Measurements from ENCODE around the gene AGPS.

Gene AGPS

DNA sequence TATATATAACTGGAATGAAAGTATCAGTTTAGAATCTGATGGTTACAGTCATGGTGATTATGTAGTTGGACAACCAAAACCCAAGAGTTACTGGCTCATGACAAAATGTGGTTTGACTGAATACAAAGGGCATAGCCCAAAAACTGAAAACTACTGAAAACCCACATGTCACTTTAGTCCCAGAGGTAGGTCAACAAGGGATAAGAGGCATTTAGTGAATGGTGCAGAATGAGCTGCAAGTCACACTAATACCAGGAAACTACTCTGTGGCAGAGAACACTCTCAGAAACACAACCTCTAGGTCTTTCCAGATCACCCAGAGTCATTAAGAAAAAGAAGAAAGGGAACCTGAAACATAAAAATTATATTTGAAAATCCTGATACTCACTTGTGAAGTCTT is 154.5 kb downstream of the AGPS start:
- TF ChIP-seq ZNF155 (tag by site-specific recombination; IDR thresholded peaks at IDR 0.05) (no peak), MEIS1 (CRISPR knock-in tag; IDR thresholded peaks at IDR 0.05; ENCODE audit: borderline replicate concordance) (no peak), ZNF324 (tag by site-specific recombination; IDR thresholded peaks at IDR 0.05) (no peak)
- TF ChIP-seq, protein P1, sequence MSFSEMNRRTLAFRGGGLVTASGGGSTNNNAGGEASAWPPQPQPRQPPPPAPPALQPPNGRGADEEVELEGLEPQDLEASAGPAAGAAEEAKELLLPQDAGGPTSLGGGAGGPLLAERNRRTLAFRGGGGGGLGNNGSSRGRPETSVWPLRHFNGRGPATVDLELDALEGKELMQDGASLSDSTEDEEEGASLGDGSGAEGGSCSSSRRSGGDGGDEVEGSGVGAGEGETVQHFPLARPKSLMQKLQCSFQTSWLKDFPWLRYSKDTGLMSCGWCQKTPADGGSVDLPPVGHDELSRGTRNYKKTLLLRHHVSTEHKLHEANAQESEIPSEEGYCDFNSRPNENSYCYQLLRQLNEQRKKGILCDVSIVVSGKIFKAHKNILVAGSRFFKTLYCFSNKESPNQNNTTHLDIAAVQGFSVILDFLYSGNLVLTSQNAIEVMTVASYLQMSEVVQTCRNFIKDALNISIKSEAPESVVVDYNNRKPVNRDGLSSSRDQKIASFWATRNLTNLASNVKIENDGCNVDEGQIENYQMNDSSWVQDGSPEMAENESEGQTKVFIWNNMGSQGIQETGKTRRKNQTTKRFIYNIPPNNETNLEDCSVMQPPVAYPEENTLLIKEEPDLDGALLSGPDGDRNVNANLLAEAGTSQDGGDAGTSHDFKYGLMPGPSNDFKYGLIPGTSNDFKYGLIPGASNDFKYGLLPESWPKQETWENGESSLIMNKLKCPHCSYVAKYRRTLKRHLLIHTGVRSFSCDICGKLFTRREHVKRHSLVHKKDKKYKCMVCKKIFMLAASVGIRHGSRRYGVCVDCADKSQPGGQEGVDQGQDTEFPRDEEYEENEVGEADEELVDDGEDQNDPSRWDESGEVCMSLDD (tag by site-specific recombination; IDR thresholded peaks at IDR 0.05) = no peak
- TF ChIP-seq, protein P2, sequence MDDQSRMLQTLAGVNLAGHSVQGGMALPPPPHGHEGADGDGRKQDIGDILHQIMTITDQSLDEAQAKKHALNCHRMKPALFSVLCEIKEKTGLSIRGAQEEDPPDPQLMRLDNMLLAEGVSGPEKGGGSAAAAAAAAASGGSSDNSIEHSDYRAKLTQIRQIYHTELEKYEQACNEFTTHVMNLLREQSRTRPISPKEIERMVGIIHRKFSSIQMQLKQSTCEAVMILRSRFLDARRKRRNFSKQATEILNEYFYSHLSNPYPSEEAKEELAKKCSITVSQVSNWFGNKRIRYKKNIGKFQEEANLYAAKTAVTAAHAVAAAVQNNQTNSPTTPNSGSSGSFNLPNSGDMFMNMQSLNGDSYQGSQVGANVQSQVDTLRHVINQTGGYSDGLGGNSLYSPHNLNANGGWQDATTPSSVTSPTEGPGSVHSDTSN (CRISPR knock-in tag; IDR thresholded peaks at IDR 0.05) = no peak
- H3K4me3 ChIP-seq (ENCODE audit: low read depth, low read length) = no peak overlapping the region
- ChIA-PET CTCF (no interaction called here), POLR2A (no interaction called here)
- no peaks in the 10 kb centered on the region for H3K9me3 ChIP-seq (ENCODE audit: control insufficient read depth, insufficient read depth, low read depth, low read length)
- H3K36me3 ChIP-seq (ENCODE audit: control insufficient read depth in 2 of 2, insufficient read depth in 1 of 2, low read length in 2 of 2) = no peaks in the 10 kb centered on the region
- no peak overlapping the region for H3K27ac ChIP-seq (ENCODE audit: extremely low read depth, low read depth, low read length)
- H3K4me1 ChIP-seq (ENCODE audit: control insufficient read depth, insufficient read depth, low read length) = no peaks in the 10 kb centered on the region

DNA sequence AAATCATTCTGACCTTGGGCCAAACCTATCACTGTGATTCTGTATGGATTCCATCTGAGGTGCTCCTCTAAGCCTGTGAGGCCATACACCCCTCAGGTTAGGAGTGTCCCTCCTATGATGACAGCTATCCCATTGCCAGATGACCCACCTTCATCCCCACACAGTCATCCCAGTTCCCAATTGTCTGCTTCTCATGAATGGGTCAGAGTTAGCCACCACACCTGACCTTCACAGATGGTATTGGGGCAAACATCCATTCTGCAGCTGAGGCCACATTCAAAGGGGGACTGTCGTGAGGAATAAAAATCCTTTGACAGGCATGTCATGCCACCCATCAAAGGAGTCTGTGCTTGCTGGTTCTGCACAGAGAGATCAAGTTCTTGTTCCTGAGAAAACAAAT is 155.2 kb downstream of the AGPS start:
- TF ChIP-seq ZNF776 (tag by site-specific recombination; IDR thresholded peaks at IDR 0.05; ENCODE audit: borderline replicate concordance) (no peak), SCRT1 (tag by site-specific recombination; IDR thresholded peaks at IDR 0.05; ENCODE audit: borderline replicate concordance) (no peak), ZNF19 (tag by site-specific recombination; IDR thresholded peaks at IDR 0.05; ENCODE audit: low read depth) (no peak), ZSCAN30 (tag by site-specific recombination; IDR thresholded peaks at IDR 0.05) (no peak), ZNF658 (tag by site-specific recombination; IDR thresholded peaks at IDR 0.05) (no peak), ZBTB49 (tag by site-specific recombination; IDR thresholded peaks at IDR 0.05; ENCODE audit: low read depth) (no peak), FEZF1 (tag by site-specific recombination; IDR thresholded peaks at IDR 0.05) (no peak)
- Histone ChIP-seq H3K27ac (ENCODE audit: extremely low read depth, low read depth, low read length) (no peak overlapping the region), H3K36me3 (ENCODE audit: control insufficient read depth in 2 of 2, insufficient read depth in 1 of 2, low read length in 2 of 2) (no peaks in the 10 kb centered on the region), H3K4me3 (ENCODE audit: low read depth, low read length) (no peak overlapping the region), H3K9me3 (ENCODE audit: control insufficient read depth, insufficient read depth, low read depth, low read length) (no peaks in the 10 kb centered on the region), H3K4me1 (ENCODE audit: control insufficient read depth, insufficient read depth, low read length) (no peaks in the 10 kb centered on the region)
- CTCF ChIA-PET = no interaction called here
- POLR2A ChIA-PET = no interaction called here

DNA sequence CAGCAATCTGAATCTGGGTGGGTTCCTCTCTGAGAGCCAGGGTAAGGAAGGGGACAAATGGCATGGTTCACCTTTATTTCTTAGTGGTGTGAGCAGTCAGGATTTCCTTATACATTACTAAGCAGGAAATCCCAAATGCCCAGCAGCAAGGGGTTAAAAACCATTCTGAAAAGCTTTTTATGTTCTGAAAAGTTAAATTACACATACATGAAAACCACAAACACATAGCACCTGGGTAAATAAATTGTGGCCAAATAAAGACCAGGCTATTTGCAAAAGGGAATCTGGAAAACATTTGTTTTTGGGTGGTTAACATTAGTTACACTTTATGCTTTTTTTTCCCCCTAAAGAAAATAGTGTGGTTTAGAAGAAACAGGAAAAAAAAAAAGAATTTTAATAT is 156.1 kb downstream of the AGPS start:
- no peak overlapping the region for H3K4me3 ChIP-seq (ENCODE audit: low read depth, low read length)
- H3K4me1 ChIP-seq (ENCODE audit: control insufficient read depth, insufficient read depth, low read length) = no peaks in the 10 kb centered on the region
- CTCF ChIA-PET = interaction anchor here (1.1 kb wide), 1 partner anchor 213 kb away, joined by 4 read pairs; no protein-coding TSS in a partner anchor
- H3K27ac ChIP-seq (ENCODE audit: extremely low read depth, low read depth, low read length) = no peak overlapping the region
- H3K9me3 ChIP-seq (ENCODE audit: control insufficient read depth, insufficient read depth, low read depth, low read length) = no peaks in the 10 kb centered on the region
- no peaks in the 10 kb centered on the region for H3K36me3 ChIP-seq (ENCODE audit: control insufficient read depth in 2 of 2, insufficient read depth in 1 of 2, low read length in 2 of 2)
- POLR2A ChIA-PET = no interaction called here
- TF ChIP-seq KLF16 (tag by site-specific recombination; IDR thresholded peaks at IDR 0.05) (no peak), ZNF585B (tag by site-specific recombination; IDR thresholded peaks at IDR 0.05) (no peak), ZNF404 (tag by site-specific recombination; IDR thresholded peaks at IDR 0.05) (no peak), ZNF398 (tag by site-specific recombination; IDR thresholded peaks at IDR 0.05) (no peak), ZBTB17 (tag by site-specific recombination; IDR thresholded peaks at IDR 0.05) (no peak), ZNF138 (tag by site-specific recombination; IDR thresholded peaks at IDR 0.05; ENCODE audit: borderline replicate concordance) (no peak)
- TF ChIP-seq, protein P3, sequence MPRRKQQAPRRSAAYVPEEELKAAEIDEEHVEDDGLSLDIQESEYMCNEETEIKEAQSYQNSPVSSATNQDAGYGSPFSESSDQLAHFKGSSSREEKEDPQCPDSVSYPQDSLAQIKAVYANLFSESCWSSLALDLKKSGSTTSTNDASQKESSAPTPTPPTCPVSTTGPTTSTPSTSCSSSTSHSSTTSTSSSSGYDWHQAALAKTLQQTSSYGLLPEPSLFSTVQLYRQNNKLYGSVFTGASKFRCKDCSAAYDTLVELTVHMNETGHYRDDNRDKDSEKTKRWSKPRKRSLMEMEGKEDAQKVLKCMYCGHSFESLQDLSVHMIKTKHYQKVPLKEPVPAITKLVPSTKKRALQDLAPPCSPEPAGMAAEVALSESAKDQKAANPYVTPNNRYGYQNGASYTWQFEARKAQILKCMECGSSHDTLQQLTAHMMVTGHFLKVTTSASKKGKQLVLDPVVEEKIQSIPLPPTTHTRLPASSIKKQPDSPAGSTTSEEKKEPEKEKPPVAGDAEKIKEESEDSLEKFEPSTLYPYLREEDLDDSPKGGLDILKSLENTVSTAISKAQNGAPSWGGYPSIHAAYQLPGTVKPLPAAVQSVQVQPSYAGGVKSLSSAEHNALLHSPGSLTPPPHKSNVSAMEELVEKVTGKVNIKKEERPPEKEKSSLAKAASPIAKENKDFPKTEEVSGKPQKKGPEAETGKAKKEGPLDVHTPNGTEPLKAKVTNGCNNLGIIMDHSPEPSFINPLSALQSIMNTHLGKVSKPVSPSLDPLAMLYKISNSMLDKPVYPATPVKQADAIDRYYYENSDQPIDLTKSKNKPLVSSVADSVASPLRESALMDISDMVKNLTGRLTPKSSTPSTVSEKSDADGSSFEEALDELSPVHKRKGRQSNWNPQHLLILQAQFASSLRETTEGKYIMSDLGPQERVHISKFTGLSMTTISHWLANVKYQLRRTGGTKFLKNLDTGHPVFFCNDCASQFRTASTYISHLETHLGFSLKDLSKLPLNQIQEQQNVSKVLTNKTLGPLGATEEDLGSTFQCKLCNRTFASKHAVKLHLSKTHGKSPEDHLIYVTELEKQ (tag by site-specific recombination; IDR thresholded peaks at IDR 0.05; ENCODE audit: borderline replicate concordance) = no peak

All from HEK293 (cell line).